ENCODE results near the gene EHD3.

DNA sequence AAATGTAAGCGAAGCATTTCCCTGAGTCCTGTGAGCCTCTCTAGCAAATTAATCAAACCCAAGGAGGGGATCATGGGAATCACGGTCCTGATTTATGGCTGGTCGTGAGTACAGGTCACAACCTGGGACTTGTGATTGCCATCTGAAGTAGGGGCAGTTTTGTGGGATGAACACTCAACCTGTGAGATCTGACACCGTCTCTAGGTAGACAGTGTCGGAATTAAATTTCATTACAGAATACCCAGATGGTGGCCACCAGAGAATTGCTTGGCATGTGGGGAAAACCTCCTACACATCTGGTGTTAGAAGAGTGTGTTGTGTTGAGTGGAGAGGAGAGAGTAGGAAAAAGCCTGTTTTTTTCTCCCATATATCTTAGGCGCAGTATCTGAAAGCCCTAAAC is 29.2 kb upstream of the EHD3 start:
- TF ChIP-seq ZNF124 (CRISPR knock-in tag; IDR thresholded peaks at IDR 0.05) = no peak
- TF ChIP-seq, protein P1, sequence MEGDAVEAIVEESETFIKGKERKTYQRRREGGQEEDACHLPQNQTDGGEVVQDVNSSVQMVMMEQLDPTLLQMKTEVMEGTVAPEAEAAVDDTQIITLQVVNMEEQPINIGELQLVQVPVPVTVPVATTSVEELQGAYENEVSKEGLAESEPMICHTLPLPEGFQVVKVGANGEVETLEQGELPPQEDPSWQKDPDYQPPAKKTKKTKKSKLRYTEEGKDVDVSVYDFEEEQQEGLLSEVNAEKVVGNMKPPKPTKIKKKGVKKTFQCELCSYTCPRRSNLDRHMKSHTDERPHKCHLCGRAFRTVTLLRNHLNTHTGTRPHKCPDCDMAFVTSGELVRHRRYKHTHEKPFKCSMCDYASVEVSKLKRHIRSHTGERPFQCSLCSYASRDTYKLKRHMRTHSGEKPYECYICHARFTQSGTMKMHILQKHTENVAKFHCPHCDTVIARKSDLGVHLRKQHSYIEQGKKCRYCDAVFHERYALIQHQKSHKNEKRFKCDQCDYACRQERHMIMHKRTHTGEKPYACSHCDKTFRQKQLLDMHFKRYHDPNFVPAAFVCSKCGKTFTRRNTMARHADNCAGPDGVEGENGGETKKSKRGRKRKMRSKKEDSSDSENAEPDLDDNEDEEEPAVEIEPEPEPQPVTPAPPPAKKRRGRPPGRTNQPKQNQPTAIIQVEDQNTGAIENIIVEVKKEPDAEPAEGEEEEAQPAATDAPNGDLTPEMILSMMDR (CRISPR knock-in tag; IDR thresholded peaks at IDR 0.05) = no peak
- no peak for TF ChIP-seq RFX5 (IDR thresholded peaks at IDR 0.05; ENCODE audit: low read depth, low read length)
- TF ChIP-seq TCF7L2 (IDR thresholded peaks at IDR 0.05; ENCODE audit: low read depth, low read length) = no peak
- TF ChIP-seq, protein P2, sequence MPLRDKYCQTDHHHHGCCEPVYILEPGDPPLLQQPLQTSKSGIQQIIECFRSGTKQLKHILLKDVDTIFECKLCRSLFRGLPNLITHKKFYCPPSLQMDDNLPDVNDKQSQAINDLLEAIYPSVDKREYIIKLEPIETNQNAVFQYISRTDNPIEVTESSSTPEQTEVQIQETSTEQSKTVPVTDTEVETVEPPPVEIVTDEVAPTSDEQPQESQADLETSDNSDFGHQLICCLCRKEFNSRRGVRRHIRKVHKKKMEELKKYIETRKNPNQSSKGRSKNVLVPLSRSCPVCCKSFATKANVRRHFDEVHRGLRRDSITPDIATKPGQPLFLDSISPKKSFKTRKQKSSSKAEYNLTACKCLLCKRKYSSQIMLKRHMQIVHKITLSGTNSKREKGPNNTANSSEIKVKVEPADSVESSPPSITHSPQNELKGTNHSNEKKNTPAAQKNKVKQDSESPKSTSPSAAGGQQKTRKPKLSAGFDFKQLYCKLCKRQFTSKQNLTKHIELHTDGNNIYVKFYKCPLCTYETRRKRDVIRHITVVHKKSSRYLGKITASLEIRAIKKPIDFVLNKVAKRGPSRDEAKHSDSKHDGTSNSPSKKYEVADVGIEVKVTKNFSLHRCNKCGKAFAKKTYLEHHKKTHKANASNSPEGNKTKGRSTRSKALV (CRISPR knock-in tag; IDR thresholded peaks at IDR 0.05) = no peak
- no peak for TF ChIP-seq FOXP1 (IDR thresholded peaks at IDR 0.05)
- no peak for TF ChIP-seq FOXP1 (CRISPR knock-in tag; IDR thresholded peaks at IDR 0.05)
- no peak for TF ChIP-seq MXI1 (IDR thresholded peaks at IDR 0.05; ENCODE audit: borderline replicate concordance, low read depth, low read length)
- no peak for TF ChIP-seq RAD21 (CRISPR knock-in tag; IDR thresholded peaks at IDR 0.05)
- no peak for TF ChIP-seq NFE2L2 (IDR thresholded peaks at IDR 0.05; ENCODE audit: low read length)
- no peak for TF ChIP-seq DR1 (CRISPR knock-in tag; IDR thresholded peaks at IDR 0.05)

Data from HepG2 (cell line).